HUES64 (cell line): ENCODE data around the gene GLCE.

Experiments
- H3K27ac ChIP-seq: 2 replicates; pipeline ENCODE4 v1.7.0; 2013; ENCODE audit warnings: low read depth, low read length, inconsistent platforms
- H3K27me3 ChIP-seq: 2 replicates; pipeline ENCODE4 v1.6.1; 2013; ENCODE audit warnings: mild to moderate bottlenecking, low read length; ENCODE audit not compliant: insufficient read depth
- H3K36me3 ChIP-seq: 2 replicates; pipeline ENCODE4 v1.6.1; 2013; ENCODE audit warnings: mild to moderate bottlenecking, low read length; ENCODE audit not compliant: insufficient read depth
- H3K4me1 ChIP-seq: 2 replicates; pipeline ENCODE4 v1.6.1; 2013; ENCODE audit warnings: mild to moderate bottlenecking, low read length, moderate library complexity; ENCODE audit not compliant: insufficient read depth
- H3K4me3 ChIP-seq: 2 replicates; pipeline ENCODE4 v1.5.1; 2013; ENCODE audit warnings: mild to moderate bottlenecking, low read length, moderate library complexity
- H3K9ac ChIP-seq: 2 replicates; pipeline ENCODE4 v1.6.1; 2013; ENCODE audit warnings: mild to moderate bottlenecking, low read depth, low read length
- H3K9me3 ChIP-seq: 2 replicates; pipeline ENCODE4 v1.6.1; 2013; ENCODE audit warnings: low read depth, low read length; ENCODE audit not compliant: insufficient read depth
- WGBS: fragments of 150-250, 120-280 bp; methylation state at CpG from one replicate; pipeline ENCODE4 v1.1.7; 2013; ENCODE audit warnings: missing lambda C conversion rate; 5-methylcytosine and 5-hydroxymethylcytosine counted together

The GLCE gene

GRCh38 chr15:69125236-69125635, 35.2 kb upstream of the GLCE start:
- Histone ChIP-seq H3K4me3 (no peak overlapping the region), H3K9ac (no peak overlapping the region), H3K27ac (no peak overlapping the region), H3K4me1 (peaks cover 15% of the 10 kb centered on the region), H3K9me3 (no peaks in the 10 kb centered on the region), H3K27me3 (peaks cover 31% of the 10 kb centered on the region), H3K36me3 (no peaks in the 10 kb centered on the region)
- WGBS = 67% methylated on average over 8 of the region's 8 CpGs

- Histone ChIP-seq H3K27ac (no peak overlapping the region), H3K36me3 (no peaks in the 10 kb centered on the region), H3K4me1 (peaks cover 7% of the 10 kb centered on the region; the same call in 1 of the 2 replicates), H3K9me3 (no peaks in the 10 kb centered on the region), H3K27me3 (peaks cover 25% of the 10 kb centered on the region), H3K9ac (no peak overlapping the region), H3K4me3 (no peak overlapping the region)
- WGBS = 83% methylated on average over 3 of the region's 3 CpGs
Measured at GRCh38 chr15:69126054-69126469, 34.4 kb upstream of the GLCE start.

GRCh38 chr15:69127306-69127705, 33.1 kb upstream of the GLCE start:
- WGBS = 92% methylated on average over 1 of the region's 1 CpG
- Histone ChIP-seq H3K4me3 (no peak overlapping the region), H3K36me3 (no peaks in the 10 kb centered on the region), H3K9me3 (no peaks in the 10 kb centered on the region), H3K27ac (no peak overlapping the region), H3K4me1 (peaks cover 7% of the 10 kb centered on the region; the same call in 1 of the 2 replicates), H3K9ac (no peak overlapping the region), H3K27me3 (peaks cover 14% of the 10 kb centered on the region; the same call in 1 of the 2 replicates)

GRCh38 chr15:69128667-69129311, 31.6 kb upstream of the GLCE start:
- WGBS = 88% methylated on average over 2 of the region's 2 CpGs
- Histone ChIP-seq H3K4me1 (peaks cover 7% of the 10 kb centered on the region; the same call in 1 of the 2 replicates), H3K27ac (no peak overlapping the region), H3K4me3 (no peak overlapping the region), H3K36me3 (no peaks in the 10 kb centered on the region), H3K9me3 (no peaks in the 10 kb centered on the region), H3K27me3 (peaks cover 5% of the 10 kb centered on the region; the same call in 1 of the 2 replicates), H3K9ac (no peak overlapping the region)

GRCh38 chr15:69131362-69132220, 28.8 kb upstream of the GLCE start:
- Histone ChIP-seq H3K36me3 (no peaks in the 10 kb centered on the region), H3K9ac (no peak overlapping the region), H3K27me3 (no peaks in the 10 kb centered on the region), H3K9me3 (no peaks in the 10 kb centered on the region), H3K4me3 (no peak overlapping the region), H3K4me1 (peaks cover 7% of the 10 kb centered on the region; the same call in 1 of the 2 replicates), H3K27ac (no peak overlapping the region)
- 86% methylated on average over 7 of the region's 7 CpGs for WGBS

- Histone ChIP-seq H3K9ac (no peak overlapping the region), H3K27me3 (no peaks in the 10 kb centered on the region)
Measured at GRCh38 chr15:69132430-69132829, 28.0 kb upstream of the GLCE start.

GRCh38 chr15:69132977-69133861, 27.2 kb upstream of the GLCE start:
- Histone ChIP-seq H3K27ac (no peak overlapping the region), H3K36me3 (no peaks in the 10 kb centered on the region), H3K4me3 (no peak overlapping the region), H3K4me1 (peaks cover 7% of the 10 kb centered on the region; the same call in 1 of the 2 replicates), H3K27me3 (no peaks in the 10 kb centered on the region), H3K9ac (no peak overlapping the region), H3K9me3 (no peaks in the 10 kb centered on the region)
- 91% methylated on average over 3 of the region's 3 CpGs for WGBS

More at GRCh38 chr15:69132430-69132829, 28.0 kb upstream of the GLCE start:
- 95% methylated on average over 3 of the region's 4 CpGs for WGBS
- Histone ChIP-seq H3K4me3 (no peak overlapping the region), H3K36me3 (no peaks in the 10 kb centered on the region), H3K4me1 (peaks cover 7% of the 10 kb centered on the region; the same call in 1 of the 2 replicates), H3K9me3 (no peaks in the 10 kb centered on the region), H3K27ac (no peak overlapping the region)

GRCh38 chr15:69133862-69134519, 26.4 kb upstream of the GLCE start:
- no peaks in the 10 kb centered on the region for H3K27me3 ChIP-seq
- H3K36me3 ChIP-seq = no peaks in the 10 kb centered on the region
- no peaks in the 10 kb centered on the region for H3K9me3 ChIP-seq
- H3K27ac ChIP-seq = no peak overlapping the region
- no peak overlapping the region for H3K4me3 ChIP-seq
- WGBS = 97% methylated on average over 5 of the region's 5 CpGs
- H3K4me1 ChIP-seq = peaks cover 7% of the 10 kb centered on the region; the same call in 1 of the 2 replicates
- no peak overlapping the region for H3K9ac ChIP-seq

- Histone ChIP-seq H3K36me3 (no peaks in the 10 kb centered on the region), H3K9me3 (no peaks in the 10 kb centered on the region), H3K27me3 (no peaks in the 10 kb centered on the region), H3K4me1 (peaks cover 2% of the 10 kb centered on the region; the same call in 1 of the 2 replicates), H3K4me3 (no peak overlapping the region), H3K9ac (no peak overlapping the region), H3K27ac (no peak overlapping the region)
- 91% methylated on average over 2 of the region's 2 CpGs for WGBS
Measured at GRCh38 chr15:69134791-69135190, 25.6 kb upstream of the GLCE start.

GRCh38 chr15:69135499-69135898, 24.9 kb upstream of the GLCE start:
- Histone ChIP-seq H3K4me3 (no peak overlapping the region), H3K36me3 (no peaks in the 10 kb centered on the region), H3K27ac (no peak overlapping the region), H3K9me3 (no peaks in the 10 kb centered on the region), H3K9ac (no peak overlapping the region), H3K4me1 (no peaks in the 10 kb centered on the region), H3K27me3 (peaks cover 2% of the 10 kb centered on the region; the same call in 1 of the 2 replicates)
- 83% methylated on average over 2 of the region's 2 CpGs for WGBS
